Measurements from ENCODE around the gene DPH1. TPM values are rescaled to one million over a fixed set of nuclear protein-coding genes. Genes with fewer than 3 reads are reported as not detected.
"Not testable (repeated sequence)": the region's sequence is repeated elsewhere in the genome, so short reads cannot be mapped to it uniquely, and the experiment has no call there.

DPH1 gene
- 14.1 TPM for total RNA-seq

- Histone ChIP-seq H3K36me3 (ENCODE audit: control insufficient read depth in 3 of 3, insufficient read depth in 3 of 3, low read length in 3 of 3) (peaks cover 4 to 14% (median 11%) of the 10 kb centered on the region in 3 donors), H3K9ac (ENCODE audit: low read depth in 1 of 3, low read length in 3 of 3) (peak within 1 kb of the TSS; percentile 96 to 99 (median 97)), H3K27ac (ENCODE audit: low read depth, low read length) (peak within 1 kb of the TSS; percentile 88), H3K27me3 (ENCODE audit: control insufficient read depth in 3 of 3, insufficient read depth in 3 of 3, low read length in 3 of 3) (peaks cover 10 to 28% (median 18%) of the 10 kb centered on the region in 3 donors), H3K4me3 (ENCODE audit: low read length in 3 of 3) (peak within 1 kb of the TSS; percentile 97 to 100 (median 98)), H3K4me1 (ENCODE audit: control insufficient read depth in 3 of 3, insufficient read depth in 3 of 3, low read length in 3 of 3) (peaks cover 21 to 43% (median 34%) of the 10 kb centered on the region in 3 donors), H3K9me3 (ENCODE audit: control insufficient read depth in 3 of 3, low read length in 3 of 3) (no peaks in the 10 kb centered on the region)
Observed at GRCh38 chr17:2029911-2030778, at the start of gene DPH1. Gene DPH1 (plus strand): TSS chr17:2030153. CDS start chr17:2030170, 17 bp downstream.

- no peaks in the 10 kb centered on the region for H3K9me3 ChIP-seq (ENCODE audit: control insufficient read depth in 3 of 3, low read length in 3 of 3)
- peaks cover 0 to 11% (median 3%) of the 10 kb centered on the region in 3 donors for H3K4me1 ChIP-seq (ENCODE audit: control insufficient read depth in 3 of 3, insufficient read depth in 3 of 3, low read length in 3 of 3)
- H3K27me3 ChIP-seq (ENCODE audit: control insufficient read depth in 3 of 3, insufficient read depth in 3 of 3, low read length in 3 of 3), result peaks cover 4 to 26% (median 24%) of the 10 kb centered on the region in 3 donors
- no peak overlapping the region for H3K4me3 ChIP-seq (ENCODE audit: low read length in 3 of 3)
- H3K36me3 ChIP-seq (ENCODE audit: control insufficient read depth in 3 of 3, insufficient read depth in 3 of 3, low read length in 3 of 3), result no peaks in the 10 kb centered on the region
- no peak overlapping the region for H3K27ac ChIP-seq (ENCODE audit: low read depth, low read length)
- H3K9ac ChIP-seq (ENCODE audit: low read depth in 1 of 3, low read length in 3 of 3), result no peak overlapping the region
Observed at GRCh38 chr17:1980665-1981250, 49.2 kb upstream of the DPH1 start.

- H3K4me1 ChIP-seq (ENCODE audit: control insufficient read depth in 3 of 3, insufficient read depth in 3 of 3, low read length in 3 of 3), result peaks cover 0 to 18% (median 8%) of the 10 kb centered on the region in 3 donors
- not testable (repeated sequence) for H3K36me3 ChIP-seq (ENCODE audit: control insufficient read depth in 3 of 3, insufficient read depth in 3 of 3, low read length in 3 of 3); H3K9ac ChIP-seq (ENCODE audit: low read depth in 1 of 3, low read length in 3 of 3); H3K4me3 ChIP-seq (ENCODE audit: low read length in 3 of 3); H3K27ac ChIP-seq (ENCODE audit: low read depth, low read length); H3K9me3 ChIP-seq (ENCODE audit: control insufficient read depth in 3 of 3, low read length in 3 of 3)
- peaks cover 4 to 11% (median 9%) of the 10 kb centered on the region in 3 donors for H3K27me3 ChIP-seq (ENCODE audit: control insufficient read depth in 3 of 3, insufficient read depth in 3 of 3, low read length in 3 of 3)
Observed at GRCh38 chr17:1982793-1983366, 47.1 kb upstream of the DPH1 start.

GRCh38 chr17:1985093-1985492 lies 44.9 kb upstream of the DPH1 start:
- Histone ChIP-seq H3K27ac (ENCODE audit: low read depth, low read length) (no peak overlapping the region), H3K4me3 (ENCODE audit: low read length in 3 of 3) (no peak overlapping the region), H3K27me3 (ENCODE audit: control insufficient read depth in 3 of 3, insufficient read depth in 3 of 3, low read length in 3 of 3) (no peaks in the 10 kb centered on the region), H3K4me1 (ENCODE audit: control insufficient read depth in 3 of 3, insufficient read depth in 3 of 3, low read length in 3 of 3) (peaks cover 0 to 12% (median 6%) of the 10 kb centered on the region in 3 donors), H3K9me3 (ENCODE audit: control insufficient read depth in 3 of 3, low read length in 3 of 3) (no peaks in the 10 kb centered on the region), H3K36me3 (ENCODE audit: control insufficient read depth in 3 of 3, insufficient read depth in 3 of 3, low read length in 3 of 3) (no peaks in the 10 kb centered on the region), H3K9ac (ENCODE audit: low read depth in 1 of 3, low read length in 3 of 3) (no peak overlapping the region)

- H3K9me3 ChIP-seq (ENCODE audit: control insufficient read depth in 3 of 3, low read length in 3 of 3), result no peaks in the 10 kb centered on the region
Observed at GRCh38 chr17:1985686-1986085, 44.3 kb upstream of the DPH1 start.

GRCh38 chr17:1986783-1987451 lies 43.0 kb upstream of the DPH1 start:
- H3K4me1 ChIP-seq (ENCODE audit: control insufficient read depth in 3 of 3, insufficient read depth in 3 of 3, low read length in 3 of 3), result peaks cover 0 to 12% (median 10%) of the 10 kb centered on the region in 3 donors
- no peaks in the 10 kb centered on the region for H3K9me3 ChIP-seq (ENCODE audit: control insufficient read depth in 3 of 3, low read length in 3 of 3)
- no peaks in the 10 kb centered on the region for H3K27me3 ChIP-seq (ENCODE audit: control insufficient read depth in 3 of 3, insufficient read depth in 3 of 3, low read length in 3 of 3)
- no peak overlapping the region for H3K27ac ChIP-seq (ENCODE audit: low read depth, low read length)
- H3K4me3 ChIP-seq (ENCODE audit: low read length in 3 of 3), result no peak overlapping the region
- peak overlapping the region in 1 of 3 donors; percentile 22 for H3K9ac ChIP-seq (ENCODE audit: low read depth in 1 of 3, low read length in 3 of 3)
- H3K36me3 ChIP-seq (ENCODE audit: control insufficient read depth in 3 of 3, insufficient read depth in 3 of 3, low read length in 3 of 3), result no peaks in the 10 kb centered on the region

More at GRCh38 chr17:1985686-1986085, 44.3 kb upstream of the DPH1 start:
- Histone ChIP-seq H3K36me3 (ENCODE audit: control insufficient read depth in 3 of 3, insufficient read depth in 3 of 3, low read length in 3 of 3) (no peaks in the 10 kb centered on the region), H3K4me1 (ENCODE audit: control insufficient read depth in 3 of 3, insufficient read depth in 3 of 3, low read length in 3 of 3) (peaks cover 0 to 12% (median 6%) of the 10 kb centered on the region in 3 donors), H3K9ac (ENCODE audit: low read depth in 1 of 3, low read length in 3 of 3) (no peak overlapping the region), H3K4me3 (ENCODE audit: low read length in 3 of 3) (no peak overlapping the region), H3K27me3 (ENCODE audit: control insufficient read depth in 3 of 3, insufficient read depth in 3 of 3, low read length in 3 of 3) (no peaks in the 10 kb centered on the region), H3K27ac (ENCODE audit: low read depth, low read length) (no peak overlapping the region)

- no peak overlapping the region for H3K27ac ChIP-seq (ENCODE audit: low read depth, low read length)
- no peaks in the 10 kb centered on the region for H3K36me3 ChIP-seq (ENCODE audit: control insufficient read depth in 3 of 3, insufficient read depth in 3 of 3, low read length in 3 of 3)
- no peak overlapping the region for H3K9ac ChIP-seq (ENCODE audit: low read depth in 1 of 3, low read length in 3 of 3)
- no peak overlapping the region for H3K4me3 ChIP-seq (ENCODE audit: low read length in 3 of 3)
- H3K9me3 ChIP-seq (ENCODE audit: control insufficient read depth in 3 of 3, low read length in 3 of 3), result no peaks in the 10 kb centered on the region
- no peaks in the 10 kb centered on the region for H3K27me3 ChIP-seq (ENCODE audit: control insufficient read depth in 3 of 3, insufficient read depth in 3 of 3, low read length in 3 of 3)
- H3K4me1 ChIP-seq (ENCODE audit: control insufficient read depth in 3 of 3, insufficient read depth in 3 of 3, low read length in 3 of 3), result peaks cover 2 to 20% (median 12%) of the 10 kb centered on the region in 3 donors
Observed at GRCh38 chr17:1989135-1989534, 40.8 kb upstream of the DPH1 start.

GRCh38 chr17:1992541-1992940 lies 37.4 kb upstream of the DPH1 start:
- Histone ChIP-seq H3K27ac (ENCODE audit: low read depth, low read length) (peak overlapping the region; percentile 81), H3K4me1 (ENCODE audit: control insufficient read depth in 3 of 3, insufficient read depth in 3 of 3, low read length in 3 of 3) (peaks cover 5 to 33% (median 10%) of the 10 kb centered on the region in 3 donors), H3K9ac (ENCODE audit: low read depth in 1 of 3, low read length in 3 of 3) (peak overlapping the region in 1 of 3 donors; percentile 54), H3K4me3 (ENCODE audit: low read length in 3 of 3) (peak overlapping the region in 1 of 3 donors; percentile 40), H3K9me3 (ENCODE audit: control insufficient read depth in 3 of 3, low read length in 3 of 3) (no peaks in the 10 kb centered on the region), H3K36me3 (ENCODE audit: control insufficient read depth in 3 of 3, insufficient read depth in 3 of 3, low read length in 3 of 3) (no peaks in the 10 kb centered on the region), H3K27me3 (ENCODE audit: control insufficient read depth in 3 of 3, insufficient read depth in 3 of 3, low read length in 3 of 3) (no peaks in the 10 kb centered on the region)

- H3K27ac ChIP-seq (ENCODE audit: low read depth, low read length), result peak overlapping the region; percentile 23
- no peak overlapping the region for H3K4me3 ChIP-seq (ENCODE audit: low read length in 3 of 3)
- H3K9me3 ChIP-seq (ENCODE audit: control insufficient read depth in 3 of 3, low read length in 3 of 3), result no peaks in the 10 kb centered on the region
- no peaks in the 10 kb centered on the region for H3K36me3 ChIP-seq (ENCODE audit: control insufficient read depth in 3 of 3, insufficient read depth in 3 of 3, low read length in 3 of 3)
- H3K27me3 ChIP-seq (ENCODE audit: control insufficient read depth in 3 of 3, insufficient read depth in 3 of 3, low read length in 3 of 3), result no peaks in the 10 kb centered on the region
- no peak overlapping the region for H3K9ac ChIP-seq (ENCODE audit: low read depth in 1 of 3, low read length in 3 of 3)
- peaks cover 11 to 43% (median 21%) of the 10 kb centered on the region in 3 donors for H3K4me1 ChIP-seq (ENCODE audit: control insufficient read depth in 3 of 3, insufficient read depth in 3 of 3, low read length in 3 of 3)
Observed at GRCh38 chr17:1994707-1995106, 35.2 kb upstream of the DPH1 start.

All from skeletal muscle tissue (tissue), 4 donors.